CD4-positive, CD25-positive, alpha-beta regulatory T cell (primary cell): ENCODE results near the gene ATP5MK. TPM values are rescaled to one million over a fixed set of nuclear protein-coding genes. Genes with fewer than 3 reads are reported as not detected.

ENCODE experiments used
- ATAC-seq, 2 donors: fragments of 150-1000 bp; cut with Tn5 transposase; one replicate each; pipeline ENCODE4 v1.10.0; 2021; ENCODE audit warnings: low read depth in 2 of 2, moderate number of reproducible peaks in 2 of 2, moderate library complexity in 1 of 2
- DNase-seq, 3 donors: peaks; one replicate each; pipeline versions ENCODE4 v3.0.0 to v3.0.0-alpha.2; 2012 to 2022; ENCODE audit warnings: mixed read lengths in 1 of 3
- H3K27ac ChIP-seq: one replicate; pipeline ENCODE4 v1.7.0; 2013; ENCODE audit warnings: mild to moderate bottlenecking, low read length; ENCODE audit not compliant: insufficient read depth, poor library complexity, severe bottlenecking
- H3K27me3 ChIP-seq: one replicate; pipeline ENCODE4 v1.7.0; 2013; ENCODE audit warnings: low read length; ENCODE audit not compliant: control insufficient read depth, insufficient read depth
- H3K36me3 ChIP-seq: one replicate; pipeline ENCODE4 v1.7.0; 2013; ENCODE audit warnings: mild to moderate bottlenecking, low read length, moderate library complexity; ENCODE audit not compliant: control insufficient read depth, insufficient read depth
- H3K4me1 ChIP-seq: 2 replicates; pipeline ENCODE4 v1.7.0; 2013; ENCODE audit warnings: mild to moderate bottlenecking, low read length; ENCODE audit not compliant: insufficient read depth, control insufficient read depth, poor library complexity, severe bottlenecking
- H3K4me3 ChIP-seq: one replicate; pipeline ENCODE4 v1.7.0; 2013; ENCODE audit warnings: low read depth, mild to moderate bottlenecking, low read length, moderate library complexity
- H3K9me3 ChIP-seq, 2 experiments: 1 replicate in 1 of 2; 2 replicates in 1 of 2; pipeline ENCODE4 v1.7.0; 2013; ENCODE audit warnings: low read length in 2 of 2, mild to moderate bottlenecking in 1 of 2, moderate library complexity in 1 of 2; ENCODE audit not compliant: control insufficient read depth in 2 of 2
- H3K27ac Mint-ChIP-seq, 3 donors: one replicate each; pipeline ENCODE4 v1.8.0; 2020 to 2022; ENCODE audit warnings: mild to moderate bottlenecking in 3 of 3, mixed read lengths in 3 of 3, moderate library complexity in 2 of 3
- H3K27me3 Mint-ChIP-seq: one replicate; pipeline ENCODE4 v1.8.0; 2022; ENCODE audit warnings: mild to moderate bottlenecking, mixed read lengths
- H3K36me3 Mint-ChIP-seq: one replicate; pipeline ENCODE4 v1.8.0; 2020; ENCODE audit warnings: mixed read lengths
- H3K4me1 Mint-ChIP-seq, 4 donors: one replicate each; pipeline ENCODE4 v1.8.0; 2020 to 2022; ENCODE audit warnings: mixed read lengths in 4 of 4, mild to moderate bottlenecking in 1 of 4
- H3K4me3 Mint-ChIP-seq, 4 donors: one replicate each; pipeline ENCODE4 v1.8.0; 2020 to 2022; ENCODE audit warnings: mild to moderate bottlenecking in 4 of 4, mixed read lengths in 4 of 4, moderate library complexity in 3 of 4
- H3K9me3 Mint-ChIP-seq, 7 donors: one replicate each; pipeline ENCODE4 v1.8.0; 2020 to 2022; ENCODE audit warnings: mixed read lengths in 7 of 7, mild to moderate bottlenecking in 3 of 7, moderate library complexity in 2 of 7
- polyA plus RNA-seq, 4 donors: library from polyadenylated mRNA; unstranded; fragments of 300-500 nt; fragmentation: Illumina TruSeq; gene quantifications; one replicate each; pipeline ENCODE4 v1.2.3, GENCODE V29; 2021
- total RNA-seq: library from RNA; stranded (reverse); gene quantifications from one replicate; pipeline ENCODE4 v1.2.3, GENCODE V29; 2022

ATP5MK gene
- total and polyA plus RNA-seq, 5 donors from 2014 or later: 152 to 608 (median 509) TPM

- no peak for ATAC-seq
Observed at GRCh38 chr10:103440416-103440815, 44.1 kb upstream of the ATP5MK start.

GRCh38 chr10:103439776-103440175 is 43.5 kb upstream of the ATP5MK start:
- Histone ChIP-seq H3K36me3 (peaks cover 71% of the 10 kb centered on the region), H3K4me1 (no peaks in the 10 kb centered on the region), H3K27me3 (no peaks in the 10 kb centered on the region), H3K4me3 (no peak overlapping the region), H3K9me3 (no peaks in the 10 kb centered on the region), H3K27ac (no peak overlapping the region)
- H3K27me3 Mint-ChIP-seq: no peaks in the 10 kb centered on the region
- ATAC-seq: no peak
- H3K36me3 Mint-ChIP-seq: peaks cover 47% of the 10 kb centered on the region
- H3K27ac Mint-ChIP-seq: peak overlapping the region in 1 of 3 donors; percentile 14
- DNase-seq: no peak
- H3K9me3 Mint-ChIP-seq: no peaks in the 10 kb centered on the region
- H3K4me3 Mint-ChIP-seq: no peak overlapping the region
- H3K4me1 Mint-ChIP-seq: peaks cover 0 to 2% (median 1%) of the 10 kb centered on the region in 4 donors

More at GRCh38 chr10:103440416-103440815, 44.1 kb upstream of the ATP5MK start:
- H3K27me3 ChIP-seq: no peaks in the 10 kb centered on the region
- Mint-ChIP-seq H3K4me1 (peaks cover 0 to 6% (median 5%) of the 10 kb centered on the region in 4 donors), H3K9me3 (no peaks in the 10 kb centered on the region), H3K4me3 (peak overlapping the region in 1 of 4 donors; percentile 11), H3K27ac (no peak overlapping the region), H3K27me3 (no peaks in the 10 kb centered on the region), H3K36me3 (peaks cover 50% of the 10 kb centered on the region)
- no peak overlapping the region for H3K27ac ChIP-seq
- DNase-seq: no peak
- H3K4me3 ChIP-seq: no peak overlapping the region
- H3K36me3 ChIP-seq: peaks cover 77% of the 10 kb centered on the region
- H3K4me1 ChIP-seq: no peaks in the 10 kb centered on the region
- no peaks in the 10 kb centered on the region for H3K9me3 ChIP-seq

GRCh38 chr10:103433858-103434257 is 37.6 kb upstream of the ATP5MK start:
- Histone ChIP-seq H3K4me3 (no peak overlapping the region), H3K27me3 (no peaks in the 10 kb centered on the region), H3K36me3 (peaks cover 41% of the 10 kb centered on the region), H3K9me3 (no peaks in the 10 kb centered on the region), H3K4me1 (peaks cover 4% of the 10 kb centered on the region), H3K27ac (no peak overlapping the region)
- H3K9me3 Mint-ChIP-seq: no peaks in the 10 kb centered on the region
- H3K27ac Mint-ChIP-seq: no peak overlapping the region
- no peak overlapping the region for H3K4me3 Mint-ChIP-seq
- no peaks in the 10 kb centered on the region for H3K27me3 Mint-ChIP-seq
- DNase-seq (no peak), ATAC-seq (no peak)
- peaks cover 0 to 17% (median 7%) of the 10 kb centered on the region in 4 donors for H3K4me1 Mint-ChIP-seq
- H3K36me3 Mint-ChIP-seq: peaks cover 42% of the 10 kb centered on the region

GRCh38 chr10:103431902-103432301 is 35.6 kb upstream of the ATP5MK start:
- peaks cover 44% of the 10 kb centered on the region for H3K36me3 Mint-ChIP-seq
- no peaks in the 10 kb centered on the region for H3K27me3 Mint-ChIP-seq
- H3K27me3 ChIP-seq: no peaks in the 10 kb centered on the region
- ATAC-seq: no peak
- no peak overlapping the region for H3K4me3 Mint-ChIP-seq
- peaks cover 0 to 24% (median 13%) of the 10 kb centered on the region in 4 donors for H3K4me1 Mint-ChIP-seq
- no peak for DNase-seq
- peaks cover 38% of the 10 kb centered on the region for H3K36me3 ChIP-seq
- no peak overlapping the region for H3K27ac ChIP-seq
- no peaks in the 10 kb centered on the region for H3K9me3 Mint-ChIP-seq
- no peak overlapping the region for H3K27ac Mint-ChIP-seq
- H3K4me1 ChIP-seq: peaks cover 4% of the 10 kb centered on the region
- no peaks in the 10 kb centered on the region for H3K9me3 ChIP-seq
- no peak overlapping the region for H3K4me3 ChIP-seq

- peak in 1 of 3 donors; percentile 65 for DNase-seq
- no peaks in the 10 kb centered on the region for H3K27me3 Mint-ChIP-seq
- H3K4me1 ChIP-seq: peaks cover 4% of the 10 kb centered on the region
- peak overlapping the region in 1 of 4 donors; percentile 42 for H3K4me3 Mint-ChIP-seq
- H3K27ac Mint-ChIP-seq: peak overlapping the region in 2 of 3 donors; percentile 44 to 80
- peaks cover 46% of the 10 kb centered on the region for H3K36me3 ChIP-seq
- peaks cover 44% of the 10 kb centered on the region for H3K36me3 Mint-ChIP-seq
- peaks cover 0 to 24% (median 13%) of the 10 kb centered on the region in 4 donors for H3K4me1 Mint-ChIP-seq
- H3K9me3 Mint-ChIP-seq: no peaks in the 10 kb centered on the region
- H3K27ac ChIP-seq: no peak overlapping the region
- peak overlapping the region; percentile 3 for H3K4me3 ChIP-seq
- H3K27me3 ChIP-seq: no peaks in the 10 kb centered on the region
- H3K9me3 ChIP-seq: no peaks in the 10 kb centered on the region
- ATAC-seq: peak in 1 of 2 donors; percentile 48
Observed at GRCh38 chr10:103429647-103430046, 33.4 kb upstream of the ATP5MK start.

GRCh38 chr10:103428989-103429643 is 32.8 kb upstream of the ATP5MK start:
- Histone ChIP-seq H3K4me3 (peak overlapping the region; percentile 3), H3K27ac (no peak overlapping the region), H3K36me3 (peaks cover 46% of the 10 kb centered on the region), H3K4me1 (peaks cover 4% of the 10 kb centered on the region), H3K9me3 (no peaks in the 10 kb centered on the region), H3K27me3 (no peaks in the 10 kb centered on the region)
- no peak for ATAC-seq
- Mint-ChIP-seq H3K27ac (peak overlapping the region in 2 of 3 donors; percentile 57 to 80), H3K9me3 (no peaks in the 10 kb centered on the region), H3K4me3 (peak overlapping the region in 1 of 4 donors; percentile 42), H3K36me3 (peaks cover 49% of the 10 kb centered on the region), H3K27me3 (no peaks in the 10 kb centered on the region), H3K4me1 (peaks cover 0 to 24% (median 15%) of the 10 kb centered on the region in 4 donors)
- peak in 1 of 3 donors; percentile 21 for DNase-seq

GRCh38 chr10:103427866-103428265 is 31.6 kb upstream of the ATP5MK start:
- Mint-ChIP-seq H3K4me1 (peaks cover 0 to 26% (median 15%) of the 10 kb centered on the region in 4 donors), H3K27ac (no peak overlapping the region), H3K4me3 (no peak overlapping the region)

GRCh38 chr10:103423748-103424147 is 27.5 kb upstream of the ATP5MK start:
- Histone ChIP-seq H3K4me1 (no peaks in the 10 kb centered on the region), H3K9me3 (no peaks in the 10 kb centered on the region), H3K27me3 (no peaks in the 10 kb centered on the region), H3K36me3 (peaks cover 80% of the 10 kb centered on the region), H3K27ac (no peak overlapping the region), H3K4me3 (no peak overlapping the region)
- H3K36me3 Mint-ChIP-seq: peaks cover 62% of the 10 kb centered on the region
- peak overlapping the region in 1 of 3 donors; percentile 66 for H3K27ac Mint-ChIP-seq
- H3K4me3 Mint-ChIP-seq: no peak overlapping the region
- peaks cover 0 to 10% (median 8%) of the 10 kb centered on the region in 4 donors for H3K4me1 Mint-ChIP-seq
- no peak for DNase-seq
- H3K9me3 Mint-ChIP-seq: no peaks in the 10 kb centered on the region
- no peaks in the 10 kb centered on the region for H3K27me3 Mint-ChIP-seq
- no peak for ATAC-seq

More at GRCh38 chr10:103427866-103428265, 31.6 kb upstream of the ATP5MK start:
- Histone ChIP-seq H3K27ac (no peak overlapping the region), H3K4me3 (no peak overlapping the region), H3K9me3 (no peaks in the 10 kb centered on the region), H3K36me3 (peaks cover 51% of the 10 kb centered on the region), H3K27me3 (no peaks in the 10 kb centered on the region), H3K4me1 (peaks cover 4% of the 10 kb centered on the region)
- peaks cover 55% of the 10 kb centered on the region for H3K36me3 Mint-ChIP-seq
- H3K9me3 Mint-ChIP-seq: no peaks in the 10 kb centered on the region
- ATAC-seq (no peak), DNase-seq (no peak)
- no peaks in the 10 kb centered on the region for H3K27me3 Mint-ChIP-seq
